ENCODE results near the gene ITGBL1. TPM values are rescaled to one million over a fixed set of nuclear protein-coding genes. Genes with fewer than 3 reads are reported as not detected.

The ITGBL1 gene
- total RNA-seq, 4 donors from 2014 or later = 0.83 to 28.0 (median 3.0) TPM

DNA sequence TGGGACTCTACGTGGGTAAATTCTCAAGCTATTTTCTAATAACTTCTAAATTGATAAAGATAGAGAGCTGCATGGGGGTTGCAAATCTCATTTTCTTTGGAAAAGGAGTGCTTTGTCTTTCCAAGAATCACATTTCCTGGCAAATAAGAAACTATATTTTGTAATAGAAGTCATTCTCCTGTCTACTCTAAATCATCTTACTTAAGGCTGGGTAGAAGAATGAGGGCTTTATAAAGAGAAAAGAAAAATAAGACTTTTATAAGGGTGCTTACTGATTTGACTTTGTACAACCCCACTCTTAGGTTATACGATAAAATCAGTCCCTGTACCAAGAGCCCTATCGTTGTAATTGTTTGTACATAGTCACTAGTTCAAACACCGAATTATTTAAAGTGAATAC is 14.9 kb downstream of the ITGBL1 start:
- intact Hi-C loops (cut with DNase I) = no loop called here
- no peak overlapping the region for H3K4me3 ChIP-seq
- H3K4me1 ChIP-seq = no peaks in the 10 kb centered on the region
- H3K9me3 ChIP-seq = no peaks in the 10 kb centered on the region
- WGBS, 2 donors = 54 to 89% methylated on average over 4 of the region's 4 CpGs
- no peaks in the 10 kb centered on the region for H3K36me3 ChIP-seq
- H3K27me3 ChIP-seq = peaks cover 0 to 6% (median 0%) of the 10 kb centered on the region in 4 donors
- no peak for DNase-seq
- TF ChIP-seq, protein P1, sequence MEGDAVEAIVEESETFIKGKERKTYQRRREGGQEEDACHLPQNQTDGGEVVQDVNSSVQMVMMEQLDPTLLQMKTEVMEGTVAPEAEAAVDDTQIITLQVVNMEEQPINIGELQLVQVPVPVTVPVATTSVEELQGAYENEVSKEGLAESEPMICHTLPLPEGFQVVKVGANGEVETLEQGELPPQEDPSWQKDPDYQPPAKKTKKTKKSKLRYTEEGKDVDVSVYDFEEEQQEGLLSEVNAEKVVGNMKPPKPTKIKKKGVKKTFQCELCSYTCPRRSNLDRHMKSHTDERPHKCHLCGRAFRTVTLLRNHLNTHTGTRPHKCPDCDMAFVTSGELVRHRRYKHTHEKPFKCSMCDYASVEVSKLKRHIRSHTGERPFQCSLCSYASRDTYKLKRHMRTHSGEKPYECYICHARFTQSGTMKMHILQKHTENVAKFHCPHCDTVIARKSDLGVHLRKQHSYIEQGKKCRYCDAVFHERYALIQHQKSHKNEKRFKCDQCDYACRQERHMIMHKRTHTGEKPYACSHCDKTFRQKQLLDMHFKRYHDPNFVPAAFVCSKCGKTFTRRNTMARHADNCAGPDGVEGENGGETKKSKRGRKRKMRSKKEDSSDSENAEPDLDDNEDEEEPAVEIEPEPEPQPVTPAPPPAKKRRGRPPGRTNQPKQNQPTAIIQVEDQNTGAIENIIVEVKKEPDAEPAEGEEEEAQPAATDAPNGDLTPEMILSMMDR (IDR thresholded peaks at IDR 0.05) = no peak
- no peak for TF ChIP-seq POLR2A (IDR thresholded peaks at IDR 0.05)
- no peak overlapping the region for H3K27ac ChIP-seq

DNA sequence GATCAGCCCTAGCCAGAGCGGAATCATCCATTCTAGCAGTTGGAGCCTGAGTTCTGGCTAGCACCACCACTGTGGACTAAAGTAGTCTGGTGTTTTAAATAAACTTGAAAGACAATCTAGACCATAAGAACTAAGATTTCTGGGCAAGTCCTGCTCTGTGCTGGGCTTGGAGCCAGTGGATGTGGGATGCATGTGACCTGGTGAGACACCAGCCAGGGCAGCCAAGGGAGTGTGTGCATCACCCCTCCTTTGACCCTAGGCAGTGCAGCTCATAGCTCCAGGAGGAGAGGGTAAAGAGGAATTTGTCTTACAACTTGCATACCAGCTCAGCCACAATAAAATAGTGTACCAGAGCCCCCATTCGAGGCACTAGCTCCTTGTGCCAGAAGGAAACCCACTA is 21.0 kb downstream of the ITGBL1 start:
- intact Hi-C loops (cut with DNase I) = no loop called here
- Histone ChIP-seq H3K36me3 (no peaks in the 10 kb centered on the region), H3K9me3 (no peaks in the 10 kb centered on the region), H3K27ac (no peak overlapping the region), H3K4me3 (no peak overlapping the region), H3K4me1 (no peaks in the 10 kb centered on the region), H3K27me3 (no peaks in the 10 kb centered on the region)
- TF ChIP-seq, protein P1 (IDR thresholded peaks at IDR 0.05) = no peak
- TF ChIP-seq POLR2A (IDR thresholded peaks at IDR 0.05) = no peak
- WGBS, 2 donors = 57 to 75% methylated on average over 1 to 2 of the region's 2 CpGs
- DNase-seq = no peak

DNA sequence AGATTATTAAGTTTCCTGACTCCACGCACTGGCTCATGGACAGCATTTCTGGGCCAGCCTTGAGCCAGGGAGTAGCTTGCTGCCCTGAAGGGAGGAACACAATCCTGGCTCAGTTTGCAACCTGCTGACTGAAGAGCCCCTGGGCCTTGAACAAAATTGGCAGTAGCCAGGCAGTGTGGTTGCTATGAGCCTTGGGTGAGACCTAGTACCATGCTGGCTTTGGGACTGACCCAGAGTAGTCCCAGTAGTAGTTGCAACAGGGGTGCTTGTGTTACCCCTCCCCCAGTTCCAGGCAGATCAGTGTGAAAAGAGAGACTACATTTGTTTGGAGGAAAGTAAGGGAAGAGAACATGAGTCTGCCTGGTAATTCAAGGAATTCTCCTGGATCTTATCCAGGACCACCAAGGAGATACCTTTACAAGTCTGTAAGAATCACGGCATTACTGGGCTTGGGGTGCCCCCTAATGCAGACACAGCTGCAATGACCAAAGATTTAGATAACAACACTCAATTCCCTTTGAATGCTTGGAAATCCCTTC is 22.0 kb downstream of the ITGBL1 start:
- H3K36me3 ChIP-seq = no peaks in the 10 kb centered on the region
- H3K9me3 ChIP-seq = no peaks in the 10 kb centered on the region
- H3K27ac ChIP-seq = no peak overlapping the region
- intact Hi-C loops (cut with DNase I) = no loop called here
- H3K4me3 ChIP-seq = no peak overlapping the region
- TF ChIP-seq, protein P1 (IDR thresholded peaks at IDR 0.05) = no peak
- no peak for TF ChIP-seq POLR2A (IDR thresholded peaks at IDR 0.05)
- 33 to 67% methylated on average over 1 to 2 of the region's 2 CpGs for WGBS, 2 donors
- no peaks in the 10 kb centered on the region for H3K4me1 ChIP-seq
- H3K27me3 ChIP-seq = no peaks in the 10 kb centered on the region
- no peak for DNase-seq

DNA sequence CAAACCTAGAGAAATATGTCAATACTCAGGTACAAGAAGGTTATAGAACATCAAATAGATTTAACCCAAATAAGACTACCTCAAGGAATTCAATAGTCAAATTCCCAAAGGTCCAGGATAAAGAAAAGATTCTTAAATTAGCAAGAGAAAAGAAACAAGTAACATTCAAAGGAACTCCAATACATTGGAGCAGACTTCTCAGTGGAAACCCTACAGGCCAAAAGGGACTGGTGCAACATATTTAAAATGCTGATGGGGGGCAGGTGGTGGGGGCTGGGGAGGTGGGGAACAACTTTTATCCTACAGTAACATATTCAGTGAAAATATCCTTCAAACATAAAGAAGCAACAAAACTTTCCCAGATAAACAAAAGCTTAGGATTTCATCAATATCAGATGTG is 23.1 kb downstream of the ITGBL1 start:
- intact Hi-C loops (cut with DNase I) = no loop called here
- TF ChIP-seq POLR2A (IDR thresholded peaks at IDR 0.05) = no peak
- TF ChIP-seq, protein P1 (IDR thresholded peaks at IDR 0.05) = no peak
- Histone ChIP-seq H3K4me3 (no peak overlapping the region), H3K27ac (no peak overlapping the region), H3K9me3 (no peaks in the 10 kb centered on the region), H3K4me1 (no peaks in the 10 kb centered on the region), H3K36me3 (no peaks in the 10 kb centered on the region), H3K27me3 (no peaks in the 10 kb centered on the region)
- DNase-seq = no peak

DNA sequence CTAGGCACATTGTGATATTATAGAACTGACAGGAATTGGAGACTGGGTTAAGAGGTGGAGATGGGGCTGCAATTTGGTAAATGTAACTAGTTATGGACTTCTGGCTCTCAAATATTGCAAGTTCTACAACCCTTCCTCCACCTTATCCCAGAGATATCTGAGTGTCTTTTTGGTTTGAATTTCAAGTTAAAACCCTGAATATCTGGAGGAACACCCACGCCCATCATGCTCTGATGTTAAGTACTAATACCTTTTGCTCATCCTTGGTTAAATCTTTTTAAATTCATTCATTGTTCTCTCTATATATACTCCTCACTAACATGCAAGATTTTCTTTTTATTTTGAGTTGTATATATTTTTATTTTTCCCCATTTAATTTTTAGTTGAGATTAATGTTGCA is 28.9 kb downstream of the ITGBL1 start:
- H3K9me3 ChIP-seq = no peaks in the 10 kb centered on the region
- H3K27ac ChIP-seq = no peak overlapping the region
- H3K4me3 ChIP-seq = no peak overlapping the region
- no peak for TF ChIP-seq POLR2A (IDR thresholded peaks at IDR 0.05)
- DNase-seq = no peak
- intact Hi-C loops (cut with DNase I) = no loop called here
- H3K36me3 ChIP-seq = no peaks in the 10 kb centered on the region
- no peaks in the 10 kb centered on the region for H3K4me1 ChIP-seq
- WGBS, 2 donors = 41 to 63% methylated on average over 1 of the region's 1 CpG
- peaks cover 0 to 7% (median 0%) of the 10 kb centered on the region in 4 donors for H3K27me3 ChIP-seq
